SJCRH30 (cell line): Measurements from ENCODE around the gene SETDB1. TPM values are rescaled to one million over a fixed set of nuclear protein-coding genes. Genes with fewer than 3 reads are reported as not detected.
"Not testable (repeated sequence)": the region's sequence is repeated elsewhere in the genome, so short reads cannot be mapped to it uniquely, and the experiment has no call there.

ENCODE experiments used
- DNase-seq, 2 experiments: peaks; one replicate each; pipeline ENCODE4 v3.0.0-alpha.2; 2015 to 2020
- H3K27ac ChIP-seq: fragments of 250-450 bp; sonication (Bioruptor Pico); 2 replicates; pipeline ENCODE4 v1.5.1; 2020; ENCODE audit warnings: mild to moderate bottlenecking, moderate library complexity
- H3K27me3 ChIP-seq: fragments of 250-450 bp; sonication (Bioruptor Pico); 2 replicates; pipeline ENCODE4 v1.5.1; 2020; ENCODE audit warnings: mild to moderate bottlenecking, moderate library complexity
- H3K36me3 ChIP-seq: fragments of 250-450 bp; sonication (Bioruptor Pico); 2 replicates; pipeline ENCODE4 v1.5.1; 2020; ENCODE audit warnings: mild to moderate bottlenecking, moderate library complexity
- H3K4me1 ChIP-seq: fragments of 250-450 bp; sonication (Bioruptor Pico); 2 replicates; pipeline ENCODE4 v1.5.1; 2020; ENCODE audit warnings: mild to moderate bottlenecking, moderate library complexity
- H3K4me3 ChIP-seq: fragments of 250-450 bp; sonication (Bioruptor Pico); 2 replicates; pipeline ENCODE4 v1.5.1; 2020; ENCODE audit warnings: mild to moderate bottlenecking, moderate library complexity
- H3K9me3 ChIP-seq: fragments of 250-450 bp; sonication (Bioruptor Pico); replicated peaks from 2 replicates; pipeline ENCODE4 v1.5.1; 2020; ENCODE audit warnings: mild to moderate bottlenecking, moderate library complexity
- total RNA-seq: library from RNA; depleted of rRNA; stranded (reverse); fragments of >200 nt; shearing (Covaris generic); gene quantifications from 2 replicates; pipeline ENCODE4 v1.2.3, GENCODE V29; 2014

Gene SETDB1
- total RNA-seq, 1 experiment from 2014 or later, result 46.2 TPM

DNA sequence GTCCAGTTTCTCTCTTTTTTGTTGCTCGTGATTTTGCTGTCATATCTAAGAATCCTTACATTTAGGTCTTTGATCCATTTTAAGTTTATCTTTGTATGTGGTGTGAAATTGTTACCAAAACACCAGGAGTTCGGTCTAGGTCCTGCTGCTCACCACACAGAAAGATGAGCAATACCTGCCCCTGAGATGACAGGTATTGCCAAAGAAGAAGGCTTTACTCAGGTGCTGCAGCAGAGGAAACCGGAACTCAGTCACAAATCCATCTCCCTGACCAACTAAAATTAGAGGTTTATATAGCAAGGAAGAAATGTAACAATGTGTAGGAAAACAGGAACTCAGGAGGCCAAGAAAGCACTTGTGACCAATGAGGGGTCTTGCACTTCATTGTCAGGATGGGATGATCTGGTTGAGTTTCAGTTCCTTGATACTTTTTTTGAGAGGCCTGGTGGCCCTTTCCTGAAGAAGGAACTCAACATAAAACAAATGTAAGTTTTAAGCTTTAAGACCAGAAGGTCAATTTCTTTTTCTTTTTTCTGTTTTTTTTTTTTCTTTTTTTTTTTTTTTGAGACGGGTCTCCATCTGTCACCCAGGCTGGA lies 16.5 kb upstream of the SETDB1 start:
- Histone ChIP-seq H3K27me3 (no peaks in the 10 kb centered on the region), H3K9me3 (no peaks in the 10 kb centered on the region), H3K27ac (no peak overlapping the region), H3K36me3 (no peaks in the 10 kb centered on the region), H3K4me3 (no peak overlapping the region), H3K4me1 (no peaks in the 10 kb centered on the region)
- no peak for DNase-seq

DNA sequence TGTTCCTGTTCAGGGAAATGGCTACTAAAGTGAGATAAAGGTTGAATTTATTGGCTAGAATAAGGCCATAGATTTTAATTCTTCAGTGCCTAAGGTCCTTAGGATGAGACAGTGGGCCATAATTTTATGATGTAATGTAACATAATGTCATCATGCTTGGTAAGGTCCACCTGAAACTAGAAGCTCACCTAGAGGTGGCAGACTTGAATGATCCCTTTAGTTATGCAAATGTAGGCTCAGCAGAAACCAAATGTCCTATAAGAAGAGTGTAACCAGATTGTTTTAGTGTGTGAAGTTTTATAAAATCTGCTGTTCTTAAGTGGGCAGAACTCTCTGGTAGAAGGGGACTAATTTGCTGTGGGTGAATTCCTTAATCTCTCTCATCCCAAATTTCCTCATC lies 13.5 kb upstream of the SETDB1 start:
- H3K4me1 ChIP-seq, result no peaks in the 10 kb centered on the region
- H3K27ac ChIP-seq, result no peak overlapping the region
- no peak overlapping the region for H3K4me3 ChIP-seq
- no peak for DNase-seq
- H3K36me3 ChIP-seq, result no peaks in the 10 kb centered on the region
- no peaks in the 10 kb centered on the region for H3K27me3 ChIP-seq
- no peaks in the 10 kb centered on the region for H3K9me3 ChIP-seq

DNA sequence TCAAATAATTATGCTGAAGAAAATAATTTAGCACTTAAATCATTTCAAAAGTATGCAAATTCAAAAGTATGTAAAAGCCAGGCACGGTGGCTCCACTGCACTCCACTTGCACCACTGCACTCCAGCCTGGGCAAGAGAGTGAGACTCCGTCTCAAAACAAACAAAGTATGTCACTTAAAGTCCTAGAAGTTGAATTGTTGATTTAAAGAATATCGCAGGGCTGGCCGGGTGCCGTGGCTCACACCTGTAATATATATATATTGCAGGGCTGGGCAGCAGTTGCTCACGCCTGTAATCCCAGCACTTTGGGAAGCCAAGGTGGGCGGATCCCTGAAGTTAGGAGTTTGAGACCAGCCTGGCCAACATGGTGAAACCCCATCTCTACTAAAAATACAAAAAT lies 8.8 kb upstream of the SETDB1 start:
- Histone ChIP-seq H3K36me3 (no peaks in the 10 kb centered on the region), H3K9me3 (no peaks in the 10 kb centered on the region), H3K27ac (no peak overlapping the region), H3K4me1 (no peaks in the 10 kb centered on the region), H3K27me3 (no peaks in the 10 kb centered on the region), H3K4me3 (no peak overlapping the region)
- DNase-seq, result no peak

- no peaks in the 10 kb centered on the region for H3K9me3 ChIP-seq
- no peaks in the 10 kb centered on the region for H3K4me1 ChIP-seq
- peak; percentile 64 to 80 for DNase-seq
- H3K27ac ChIP-seq, result no peak overlapping the region
- peaks cover under 1% of the 10 kb centered on the region; the same call in 1 of the 2 replicates for H3K36me3 ChIP-seq
- H3K27me3 ChIP-seq, result no peaks in the 10 kb centered on the region
- H3K4me3 ChIP-seq, result no peak overlapping the region
Measured at GRCh38 chr1:150922519-150922975, 3.6 kb upstream of the SETDB1 start.

- Histone ChIP-seq H3K4me3 (peak overlapping the region; percentile 94), H3K27me3 (no peaks in the 10 kb centered on the region), H3K9me3 (no peaks in the 10 kb centered on the region), H3K36me3 (peaks cover 26% of the 10 kb centered on the region), H3K4me1 (no peaks in the 10 kb centered on the region), H3K27ac (peak overlapping the region; percentile 97)
- peak; percentile 14 to 24 for DNase-seq
Measured at GRCh38 chr1:150925080-150925479, 1.1 kb upstream of the SETDB1 start.

DNA sequence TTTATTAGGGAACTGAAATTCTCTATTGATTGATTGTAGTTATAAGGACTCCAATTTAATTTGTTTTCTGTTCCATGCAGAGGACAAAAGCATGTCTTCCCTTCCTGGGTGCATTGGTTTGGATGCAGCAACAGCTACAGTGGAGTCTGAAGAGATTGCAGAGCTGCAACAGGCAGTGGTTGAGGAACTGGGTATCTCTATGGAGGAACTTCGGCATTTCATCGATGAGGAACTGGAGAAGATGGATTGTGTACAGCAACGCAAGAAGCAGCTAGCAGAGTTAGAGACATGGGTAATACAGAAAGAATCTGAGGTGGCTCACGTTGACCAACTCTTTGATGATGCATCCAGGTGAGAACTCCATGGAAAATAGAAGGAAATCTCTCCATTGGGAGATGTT lies 1.5 kb downstream of the SETDB1 start:
- no peak for DNase-seq
- peaks cover 10% of the 10 kb centered on the region; the same call in 1 of the 2 replicates for H3K9me3 ChIP-seq

GRCh38 chr1:150928286-150928685 lies 2.1 kb downstream of the SETDB1 start:
- Histone ChIP-seq H3K36me3 (peaks cover 53% of the 10 kb centered on the region), H3K9me3 (peaks cover 10% of the 10 kb centered on the region; the same call in 1 of the 2 replicates), H3K27me3 (no peaks in the 10 kb centered on the region; the same call in 1 of the 2 replicates), H3K27ac (no peak overlapping the region), H3K4me3 (no peak overlapping the region), H3K4me1 (no peaks in the 10 kb centered on the region)
- DNase-seq, result no peak

More for the DNA sequence above, 1.5 kb downstream of the SETDB1 start:
- H3K4me1 ChIP-seq, result no peaks in the 10 kb centered on the region
- peaks cover 49% of the 10 kb centered on the region for H3K36me3 ChIP-seq
- H3K27ac ChIP-seq, result no peak overlapping the region
- no peak overlapping the region for H3K4me3 ChIP-seq
- no peaks in the 10 kb centered on the region; the same call in 1 of the 2 replicates for H3K27me3 ChIP-seq

DNA sequence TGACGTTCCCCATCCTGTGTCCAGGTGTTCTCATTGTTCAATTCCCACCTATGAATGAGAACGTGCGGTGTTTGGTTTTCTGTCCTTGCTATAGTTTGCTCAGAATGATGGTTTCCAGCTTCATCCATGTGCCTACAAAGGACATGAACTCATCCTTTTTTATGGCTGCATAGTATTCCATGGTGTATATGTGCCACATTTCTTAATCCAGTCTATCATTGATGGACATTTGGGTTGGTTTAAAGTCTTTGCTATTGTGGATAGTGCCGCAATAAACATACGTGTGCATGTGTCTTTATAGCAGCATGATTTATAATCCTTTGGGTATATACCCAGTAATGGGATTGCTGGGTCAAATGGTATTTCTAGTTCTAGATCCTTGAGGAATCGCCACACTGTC lies 2.6 kb downstream of the SETDB1 start:
- H3K27ac ChIP-seq, DNase-seq, H3K4me1 ChIP-seq, H3K27me3 ChIP-seq, H3K4me3 ChIP-seq: not testable (repeated sequence)
- peaks cover 53% of the 10 kb centered on the region for H3K36me3 ChIP-seq
- H3K9me3 ChIP-seq, result peaks cover 10% of the 10 kb centered on the region; the same call in 1 of the 2 replicates

GRCh38 chr1:150931773-150932172 lies 5.6 kb downstream of the SETDB1 start:
- no peak overlapping the region for H3K4me3 ChIP-seq
- H3K4me1 ChIP-seq, result no peaks in the 10 kb centered on the region
- H3K27ac ChIP-seq, result no peak overlapping the region
- peaks cover 10% of the 10 kb centered on the region; the same call in 1 of the 2 replicates for H3K9me3 ChIP-seq
- no peaks in the 10 kb centered on the region; the same call in 1 of the 2 replicates for H3K27me3 ChIP-seq
- H3K36me3 ChIP-seq, result peaks cover 69% of the 10 kb centered on the region
- peak in 1 of 2 experiments; percentile 32 for DNase-seq

GRCh38 chr1:150944856-150945255 lies 18.7 kb downstream of the SETDB1 start:
- Histone ChIP-seq H3K36me3 (peaks cover 50% of the 10 kb centered on the region), H3K27me3 (no peaks in the 10 kb centered on the region), H3K4me1 (no peaks in the 10 kb centered on the region), H3K4me3 (no peak overlapping the region), H3K9me3 (no peaks in the 10 kb centered on the region), H3K27ac (no peak overlapping the region)
- no peak for DNase-seq

- H3K36me3 ChIP-seq, result peaks cover 46% of the 10 kb centered on the region
- DNase-seq, result no peak
Measured at GRCh38 chr1:150954708-150955107, 28.5 kb downstream of the SETDB1 start.

DNA sequence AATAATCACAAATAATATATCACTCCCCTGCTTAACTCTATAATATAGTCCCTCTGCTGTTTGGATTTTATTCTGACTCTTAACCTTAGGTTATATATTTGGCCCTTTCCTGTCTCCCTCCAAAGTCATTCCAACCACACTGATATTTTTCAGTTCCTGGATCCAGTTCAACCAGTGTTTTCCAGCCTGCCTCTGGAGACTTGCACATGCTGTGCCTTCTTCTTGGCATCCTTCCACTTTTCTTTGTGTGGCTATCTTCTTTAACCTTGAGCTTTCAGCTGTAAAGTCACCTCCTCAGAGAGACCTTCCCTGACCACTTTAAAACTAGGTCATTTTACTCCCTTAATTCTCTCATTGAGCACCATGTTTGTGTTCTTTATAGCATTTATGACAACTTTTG lies 29.1 kb downstream of the SETDB1 start:
- no peak for DNase-seq
- H3K27ac ChIP-seq, result no peak overlapping the region
- H3K36me3 ChIP-seq, result peaks cover 50% of the 10 kb centered on the region

More at GRCh38 chr1:150954708-150955107, 28.5 kb downstream of the SETDB1 start:
- H3K4me3 ChIP-seq, result no peak overlapping the region
- H3K4me1 ChIP-seq, result no peaks in the 10 kb centered on the region
- H3K27ac ChIP-seq, result no peak overlapping the region
- no peaks in the 10 kb centered on the region for H3K9me3 ChIP-seq
- H3K27me3 ChIP-seq, result no peaks in the 10 kb centered on the region

GRCh38 chr1:150957666-150958065 lies 31.5 kb downstream of the SETDB1 start:
- H3K27me3 ChIP-seq, result no peaks in the 10 kb centered on the region
- peaks cover 57% of the 10 kb centered on the region for H3K36me3 ChIP-seq
- H3K9me3 ChIP-seq, result no peaks in the 10 kb centered on the region
- DNase-seq, result no peak
- no peak overlapping the region for H3K27ac ChIP-seq
- H3K4me1 ChIP-seq, result no peaks in the 10 kb centered on the region
- H3K4me3 ChIP-seq, result no peak overlapping the region

More for the DNA sequence above, 29.1 kb downstream of the SETDB1 start:
- Histone ChIP-seq H3K27me3 (no peaks in the 10 kb centered on the region), H3K4me1 (no peaks in the 10 kb centered on the region), H3K9me3 (no peaks in the 10 kb centered on the region), H3K4me3 (no peak overlapping the region)

- no peak for DNase-seq
- Histone ChIP-seq H3K9me3 (no peaks in the 10 kb centered on the region), H3K4me3 (no peak overlapping the region), H3K27me3 (no peaks in the 10 kb centered on the region), H3K36me3 (peaks cover 69% of the 10 kb centered on the region), H3K4me1 (no peaks in the 10 kb centered on the region), H3K27ac (no peak overlapping the region)
Measured at GRCh38 chr1:150960646-150961045, 34.5 kb downstream of the SETDB1 start.

DNA sequence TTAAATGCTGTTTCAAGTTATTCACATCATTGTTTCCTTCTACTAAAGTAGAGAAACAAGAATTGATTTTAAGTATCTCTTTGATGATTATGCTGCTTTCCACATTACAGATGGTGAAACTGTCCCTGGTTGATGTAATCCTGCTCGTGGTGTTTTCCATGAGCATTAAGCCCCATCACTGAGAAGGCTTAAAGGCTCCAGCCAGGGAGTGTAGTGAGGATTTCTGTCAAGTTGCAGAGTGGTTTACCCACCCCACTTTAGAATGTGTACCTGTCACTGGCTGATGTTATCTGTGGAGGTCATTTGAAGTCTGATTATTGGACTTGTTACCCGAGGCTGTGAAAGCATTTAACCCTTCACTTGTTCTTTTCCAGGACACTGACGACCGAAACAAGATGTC lies 35.6 kb downstream of the SETDB1 start:
- Histone ChIP-seq H3K4me1 (no peaks in the 10 kb centered on the region), H3K4me3 (no peak overlapping the region), H3K36me3 (peaks cover 81% of the 10 kb centered on the region), H3K27ac (no peak overlapping the region), H3K27me3 (no peaks in the 10 kb centered on the region), H3K9me3 (no peaks in the 10 kb centered on the region)
- no peak for DNase-seq
